ENCODE measurements around the gene DELE1. TPM values are rescaled to one million over a fixed set of nuclear protein-coding genes. Genes with fewer than 3 reads are reported as not detected.

The DELE1 gene
- total and polyA plus RNA-seq, 5 experiments from 2014 or later = 28.2 to 97.1 (median 33.5) TPM

DNA sequence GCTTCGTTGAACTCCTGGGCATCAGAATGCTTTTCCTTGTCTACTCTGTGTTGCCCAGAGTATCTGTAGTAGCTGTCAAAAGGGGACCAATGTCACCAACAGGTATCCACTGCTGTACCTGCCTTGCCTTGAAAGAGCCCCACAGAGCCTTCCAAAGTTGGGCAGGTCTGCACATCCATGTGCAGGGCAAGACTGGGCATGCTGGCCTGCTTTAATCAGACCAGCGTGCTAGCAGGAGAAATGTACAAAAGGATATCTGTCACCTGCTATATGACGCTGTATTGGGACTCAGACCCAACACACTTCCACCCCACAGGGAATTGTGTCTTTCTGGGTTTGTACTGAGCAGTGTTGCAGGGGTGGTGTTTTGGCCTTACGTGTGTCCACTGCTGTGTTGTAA lies 11.9 kb downstream of the DELE1 start:
- Mint-ChIP-seq H3K36me3 (peaks cover 7 to 84% (median 16%) of the 10 kb centered on the region in 3 donors), H3K4me3 (no peak overlapping the region), H3K9me3 (no peaks in the 10 kb centered on the region), H3K27me3 (no peaks in the 10 kb centered on the region), H3K4me1 (peaks cover 0 to 9% (median 4%) of the 10 kb centered on the region in 4 donors), H3K27ac (peak overlapping the region in 3 of 10 donors; percentile 18 to 73 (median 53))
- ATAC-seq (no peak), DNase-seq (peak in 1 of 10 donors; percentile 11)
- POLR2A ChIA-PET = no interaction called here

DNA sequence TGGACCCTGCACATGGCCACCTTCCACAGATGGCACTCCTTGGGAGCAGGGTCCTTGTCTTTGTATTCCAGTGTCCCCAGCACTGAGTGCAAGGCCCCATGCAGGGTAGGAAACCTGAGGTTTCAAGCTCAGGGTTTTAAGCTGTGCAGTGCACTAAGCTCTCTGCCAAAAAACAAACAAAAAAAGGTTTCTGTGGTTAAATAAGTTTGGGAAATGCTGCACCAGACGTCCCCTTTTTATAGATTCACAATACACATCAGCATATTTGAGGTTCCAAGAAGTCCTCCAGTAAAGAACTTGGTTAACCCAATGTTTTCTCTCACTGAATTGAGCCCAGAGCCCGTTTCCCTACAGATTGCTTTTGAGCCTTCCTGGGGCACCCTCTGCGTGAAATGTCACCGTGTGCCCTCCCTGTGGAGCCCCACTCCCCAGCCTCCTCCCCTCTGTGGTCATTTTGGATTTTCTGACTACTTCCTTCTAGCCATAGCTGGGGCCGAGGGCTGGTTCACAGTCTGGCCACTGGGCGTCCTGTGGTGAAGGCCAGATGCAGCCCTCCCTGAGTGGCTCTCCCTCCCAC lies 17.1 kb downstream of the DELE1 start:
- Mint-ChIP-seq H3K4me1 (peaks cover 0 to 9% (median 2%) of the 10 kb centered on the region in 4 donors), H3K27me3 (no peaks in the 10 kb centered on the region), H3K9me3 (no peaks in the 10 kb centered on the region), H3K4me3 (no peak overlapping the region), H3K27ac (peak overlapping the region in 9 of 10 donors; percentile 43 to 89 (median 85)), H3K36me3 (peaks cover 0 to 35% (median 2%) of the 10 kb centered on the region in 3 donors)
- ATAC-seq (peak in 1 of 2 donors; percentile 14), DNase-seq (no peak)
- POLR2A ChIA-PET = interaction anchor here (1.2 to 2.3 kb wide), 2 partner anchors 11 to 21 kb away, joined by 3 to 6 read pairs; no protein-coding TSS in a partner anchor

DNA sequence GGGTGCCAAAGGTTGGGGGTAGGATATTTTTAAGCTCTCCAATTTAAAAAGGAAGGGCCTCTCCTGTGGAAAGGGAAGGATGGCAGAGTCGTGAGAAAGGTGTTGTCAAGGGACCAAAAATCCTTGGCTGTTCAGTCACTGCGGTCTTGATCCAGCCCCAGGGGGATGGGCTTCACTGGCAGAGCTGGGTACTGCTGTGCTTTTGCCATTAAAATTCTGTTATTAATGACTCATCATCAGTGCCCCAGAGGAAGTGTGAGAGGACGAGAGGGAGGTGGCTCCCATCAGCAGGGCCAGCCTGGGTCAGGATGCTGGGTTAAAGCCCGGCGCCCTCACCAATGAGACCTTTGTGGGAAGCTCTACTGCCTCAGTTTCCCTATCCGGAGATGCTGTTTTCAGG lies 17.6 kb downstream of the DELE1 start:
- ATAC-seq = peak in 1 of 2 donors; percentile 11
- POLR2A ChIA-PET = interaction anchor here (2.3 kb wide), 1 partner anchor 20 kb away, joined by 6 read pairs; no protein-coding TSS in a partner anchor

DNA sequence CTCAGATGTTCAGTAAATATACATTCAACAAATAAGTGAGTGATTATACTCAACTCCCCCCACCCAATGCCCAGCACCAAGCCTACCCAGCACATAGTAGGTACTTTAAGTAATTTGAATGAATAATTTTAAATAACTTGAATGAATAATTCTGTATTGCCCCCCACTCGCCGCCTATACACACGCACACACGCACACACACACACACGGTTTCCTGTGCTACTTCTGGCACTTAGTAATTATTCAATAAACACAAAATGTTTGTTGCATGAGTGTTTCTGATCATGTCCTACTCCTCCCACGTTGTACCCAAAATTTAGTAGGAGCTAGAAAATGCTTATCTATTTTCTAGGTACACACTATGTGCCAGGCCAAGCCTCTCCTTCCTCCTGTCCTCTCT lies 18.1 kb downstream of the DELE1 start:
- peak overlapping the region in 5 of 10 donors; percentile 12 to 85 (median 58) for H3K27ac Mint-ChIP-seq

More for the DNA sequence above, 17.6 kb downstream of the DELE1 start:
- DNase-seq = no peak
- peaks cover 0 to 9% (median 2%) of the 10 kb centered on the region in 4 donors for H3K4me1 Mint-ChIP-seq
- no peaks in the 10 kb centered on the region for H3K9me3 Mint-ChIP-seq
- H3K36me3 Mint-ChIP-seq = peaks cover 0 to 29% (median 2%) of the 10 kb centered on the region in 3 donors
- no peaks in the 10 kb centered on the region for H3K27me3 Mint-ChIP-seq
- no peak overlapping the region for H3K4me3 Mint-ChIP-seq
- H3K27ac Mint-ChIP-seq = peak overlapping the region in 7 of 10 donors; percentile 43 to 87 (median 76)

DNA sequence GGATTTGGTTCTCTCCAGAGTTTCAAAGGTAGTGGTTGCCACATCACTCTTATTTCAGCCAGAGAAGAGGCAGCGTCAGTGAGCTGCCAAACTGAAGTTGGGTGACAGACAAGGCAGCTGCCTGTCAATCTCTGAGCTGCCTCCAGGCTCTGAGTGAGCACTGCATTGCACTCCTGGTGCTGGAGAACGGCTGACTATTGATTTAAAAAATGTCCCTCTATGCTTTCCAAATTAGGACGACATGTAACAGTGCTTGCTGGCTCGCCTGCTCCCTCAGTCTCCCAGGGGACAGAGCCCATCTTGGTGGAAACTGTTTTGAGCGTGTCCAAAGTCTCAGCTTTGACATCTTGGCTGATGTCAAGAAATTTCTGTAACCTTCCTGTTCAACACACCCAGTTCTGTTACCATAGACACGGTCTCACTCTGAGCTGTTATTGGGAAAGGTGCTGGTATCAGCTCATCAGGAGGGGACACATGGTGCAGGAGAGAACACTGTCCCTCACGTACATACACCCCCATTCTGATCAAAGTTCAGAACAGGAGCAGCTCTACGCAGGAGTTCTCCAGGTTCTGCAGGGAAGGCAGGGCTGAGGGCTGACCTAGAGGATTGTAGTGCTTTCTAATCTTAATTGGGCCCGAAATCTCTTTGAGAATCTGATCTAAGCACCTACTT lies 18.6 kb downstream of the DELE1 start:
- Mint-ChIP-seq H3K4me1 (peaks cover 0 to 9% (median 2%) of the 10 kb centered on the region in 4 donors), H3K27me3 (no peaks in the 10 kb centered on the region), H3K4me3 (no peak overlapping the region), H3K9me3 (no peaks in the 10 kb centered on the region), H3K27ac (peak overlapping the region in 6 of 10 donors; percentile 3 to 85 (median 64)), H3K36me3 (peaks cover 0 to 21% (median 2%) of the 10 kb centered on the region in 3 donors)
- DNase-seq (no peak), ATAC-seq (no peak)
- POLR2A ChIA-PET = interaction anchor here (0.9 to 2.3 kb wide), 3 partner anchors 19 to 28 kb away, joined by 3 to 6 read pairs (median 5); partner anchors contain the start of gene RNF14

More for the DNA sequence above, 18.1 kb downstream of the DELE1 start:
- H3K27me3 Mint-ChIP-seq = no peaks in the 10 kb centered on the region
- no peak overlapping the region for H3K4me3 Mint-ChIP-seq
- POLR2A ChIA-PET = interaction anchor here (1.6 to 2.3 kb wide), 2 partner anchors 20 to 27 kb away, joined by 5 to 6 read pairs; partner anchors contain the start of gene RNF14
- ATAC-seq (no peak), DNase-seq (no peak)
- H3K4me1 Mint-ChIP-seq = peaks cover 0 to 9% (median 2%) of the 10 kb centered on the region in 4 donors
- no peaks in the 10 kb centered on the region for H3K9me3 Mint-ChIP-seq
- H3K36me3 Mint-ChIP-seq = peaks cover 0 to 25% (median 2%) of the 10 kb centered on the region in 3 donors

DNA sequence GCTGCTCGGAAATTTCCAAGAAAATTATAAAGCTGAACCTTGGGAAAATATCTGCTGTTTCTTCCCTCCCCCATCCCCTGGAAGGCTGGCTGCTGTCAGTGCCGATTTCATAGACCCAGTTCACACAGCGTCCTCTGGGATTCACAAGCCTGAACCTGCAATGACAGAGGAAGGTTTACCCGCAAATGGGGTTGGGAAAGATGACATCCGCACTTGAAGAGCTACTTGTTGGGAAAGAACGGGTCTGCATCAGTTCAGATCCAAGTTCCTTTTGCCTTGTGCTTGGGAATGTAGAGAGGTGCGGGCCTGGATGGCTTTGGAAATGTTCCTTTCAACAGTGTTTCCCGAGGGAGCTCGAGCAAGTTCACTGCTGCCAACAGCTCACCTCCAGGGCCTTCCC lies 20.4 kb downstream of the DELE1 start:
- POLR2A ChIA-PET = interaction anchor here (1.3 kb wide), 1 partner anchor 25 kb away, joined by 3 read pairs; the partner anchor contains the start of gene RNF14
- H3K4me3 Mint-ChIP-seq = no peak overlapping the region

DNA sequence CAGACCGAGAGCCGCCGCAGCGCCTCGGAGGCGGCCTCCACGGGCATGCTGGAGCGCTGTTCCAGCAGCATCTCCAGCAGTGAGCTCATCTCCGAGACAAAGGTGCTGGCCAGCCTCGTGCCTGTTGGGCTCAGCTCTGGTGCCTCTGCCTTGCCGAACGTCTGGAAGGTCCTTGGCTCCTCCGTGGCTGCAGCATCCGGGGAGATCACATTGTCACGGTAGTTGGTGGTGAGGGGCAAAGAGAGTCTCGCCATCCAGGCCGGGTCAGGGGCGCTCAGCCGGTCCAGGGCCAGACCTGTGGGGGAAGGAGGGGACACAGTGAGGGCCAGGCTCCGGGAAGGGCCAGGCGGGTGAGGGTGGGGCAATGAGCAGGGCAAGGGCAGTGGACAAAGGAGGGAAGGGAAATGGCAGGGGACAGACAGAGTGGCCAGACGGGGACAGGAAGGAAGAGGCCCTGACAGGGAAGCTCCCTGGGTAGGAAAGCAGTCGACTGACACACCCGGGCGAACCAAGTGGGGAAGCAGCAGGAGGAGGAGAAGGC lies 21.9 kb downstream of the DELE1 start:
- H3K9me3 Mint-ChIP-seq = no peaks in the 10 kb centered on the region
- POLR2A ChIA-PET = interaction anchor here (0.9 to 1.1 kb wide), 3 partner anchors 15 to 69 kb away, joined by 3 to 4 read pairs (median 3); no protein-coding TSS in a partner anchor
- no peak overlapping the region for H3K4me3 Mint-ChIP-seq
- ATAC-seq (no peak), DNase-seq (no peak)
- peak overlapping the region in 1 of 10 donors; percentile 39 for H3K27ac Mint-ChIP-seq
- H3K27me3 Mint-ChIP-seq = no peaks in the 10 kb centered on the region
- peaks cover 0 to 2% (median 0%) of the 10 kb centered on the region in 3 donors for H3K36me3 Mint-ChIP-seq
- H3K4me1 Mint-ChIP-seq = peaks cover 0 to 9% (median under 1%) of the 10 kb centered on the region in 4 donors

More for the DNA sequence above, 20.4 kb downstream of the DELE1 start:
- peaks cover 0 to 10% (median 2%) of the 10 kb centered on the region in 3 donors for H3K36me3 Mint-ChIP-seq
- peaks cover 0 to 9% (median 2%) of the 10 kb centered on the region in 4 donors for H3K4me1 Mint-ChIP-seq
- H3K27ac Mint-ChIP-seq = no peak overlapping the region
- DNase-seq = no peak
- ATAC-seq = no peak
- no peaks in the 10 kb centered on the region for H3K9me3 Mint-ChIP-seq
- no peaks in the 10 kb centered on the region for H3K27me3 Mint-ChIP-seq

DNA sequence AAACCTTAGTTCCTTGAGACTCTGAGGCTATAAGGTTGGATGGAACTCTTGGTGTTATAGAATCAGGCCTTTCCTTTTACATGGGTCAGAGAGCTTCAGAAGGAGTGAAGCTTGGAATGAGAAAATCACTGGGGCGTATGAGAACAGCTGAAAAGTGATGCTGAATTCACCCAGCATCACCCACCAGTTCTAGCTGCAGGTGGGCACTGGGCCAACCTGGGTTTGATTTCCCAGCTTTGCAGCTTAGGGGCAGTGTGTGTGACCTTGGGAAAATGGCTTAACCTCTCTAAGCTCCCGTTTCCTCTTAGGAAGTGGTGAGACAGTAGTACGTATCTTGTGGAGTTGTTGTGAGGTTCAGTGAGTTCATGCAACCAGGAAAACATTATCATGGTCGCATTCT lies 23.6 kb downstream of the DELE1 start:
- no peaks in the 10 kb centered on the region for H3K27me3 Mint-ChIP-seq
- POLR2A ChIA-PET = interaction anchor here (0.6 to 2.0 kb wide), 2 partner anchors 10 to 273 kb away, joined by 3 to 6 read pairs; no protein-coding TSS in a partner anchor
- no peak for DNase-seq
- no peak overlapping the region for H3K4me3 Mint-ChIP-seq
- peaks cover 7 to 13% (median 11%) of the 10 kb centered on the region in 4 donors for H3K4me1 Mint-ChIP-seq
- no peak overlapping the region for H3K27ac Mint-ChIP-seq
- no peak for ATAC-seq
- H3K9me3 Mint-ChIP-seq = no peaks in the 10 kb centered on the region
- peaks cover 0 to 2% (median 0%) of the 10 kb centered on the region in 3 donors for H3K36me3 Mint-ChIP-seq

DNA sequence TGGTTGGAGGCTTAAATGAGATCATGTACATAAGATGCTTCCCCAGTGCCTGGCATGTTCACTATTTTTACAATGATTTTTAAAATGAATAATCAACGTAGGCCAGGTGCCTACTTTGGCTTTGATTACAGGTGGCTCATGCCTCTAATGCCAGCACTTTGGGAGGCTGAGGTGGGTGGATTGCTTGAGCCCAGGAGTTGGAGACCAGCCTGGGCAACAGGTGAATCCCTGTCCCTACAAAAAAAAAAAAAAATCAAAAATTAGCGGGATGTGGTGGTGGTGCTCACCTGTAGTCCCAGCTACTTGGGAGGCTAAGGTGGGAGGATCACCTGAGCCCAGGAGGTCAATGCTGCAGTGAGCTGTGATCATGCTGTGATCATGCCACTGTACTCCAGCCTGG lies 25.1 kb downstream of the DELE1 start:
- DNase-seq = no peak
- POLR2A ChIA-PET = interaction anchor here (0.7 to 2.0 kb wide), 2 partner anchors 8 to 266 kb away, joined by 3 to 6 read pairs; no protein-coding TSS in a partner anchor
- Mint-ChIP-seq H3K36me3 (no peaks in the 10 kb centered on the region), H3K27ac (no peak overlapping the region), H3K27me3 (no peaks in the 10 kb centered on the region), H3K9me3 (no peaks in the 10 kb centered on the region), H3K4me1 (peaks cover 8 to 15% (median 11%) of the 10 kb centered on the region in 4 donors), H3K4me3 (no peak overlapping the region)
- no peak for ATAC-seq

DNA sequence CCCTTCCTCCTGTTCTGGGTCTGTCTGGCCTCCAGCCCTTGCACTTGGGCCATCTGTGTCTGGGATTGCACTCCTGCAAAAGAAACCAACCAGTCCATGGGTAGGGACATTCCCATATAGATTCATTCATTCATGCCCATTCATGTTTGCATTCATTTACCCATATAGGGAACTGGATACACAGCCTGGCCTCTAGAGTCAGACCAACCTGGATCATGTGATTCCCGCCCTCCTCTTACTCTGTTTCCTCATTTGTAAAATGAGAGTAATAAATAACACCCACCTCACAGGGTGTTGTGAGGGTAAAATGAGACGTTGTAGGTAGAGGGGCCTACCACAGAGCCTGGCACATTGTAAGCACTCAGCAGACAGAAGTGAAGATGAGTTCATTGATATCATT lies 25.8 kb downstream of the DELE1 start:
- POLR2A ChIA-PET = interaction anchor here (0.7 to 1.8 kb wide), 2 partner anchors 11 to 267 kb away, joined by 3 to 6 read pairs; no protein-coding TSS in a partner anchor
- peaks cover 8 to 15% (median 12%) of the 10 kb centered on the region in 4 donors for H3K4me1 Mint-ChIP-seq

DNA sequence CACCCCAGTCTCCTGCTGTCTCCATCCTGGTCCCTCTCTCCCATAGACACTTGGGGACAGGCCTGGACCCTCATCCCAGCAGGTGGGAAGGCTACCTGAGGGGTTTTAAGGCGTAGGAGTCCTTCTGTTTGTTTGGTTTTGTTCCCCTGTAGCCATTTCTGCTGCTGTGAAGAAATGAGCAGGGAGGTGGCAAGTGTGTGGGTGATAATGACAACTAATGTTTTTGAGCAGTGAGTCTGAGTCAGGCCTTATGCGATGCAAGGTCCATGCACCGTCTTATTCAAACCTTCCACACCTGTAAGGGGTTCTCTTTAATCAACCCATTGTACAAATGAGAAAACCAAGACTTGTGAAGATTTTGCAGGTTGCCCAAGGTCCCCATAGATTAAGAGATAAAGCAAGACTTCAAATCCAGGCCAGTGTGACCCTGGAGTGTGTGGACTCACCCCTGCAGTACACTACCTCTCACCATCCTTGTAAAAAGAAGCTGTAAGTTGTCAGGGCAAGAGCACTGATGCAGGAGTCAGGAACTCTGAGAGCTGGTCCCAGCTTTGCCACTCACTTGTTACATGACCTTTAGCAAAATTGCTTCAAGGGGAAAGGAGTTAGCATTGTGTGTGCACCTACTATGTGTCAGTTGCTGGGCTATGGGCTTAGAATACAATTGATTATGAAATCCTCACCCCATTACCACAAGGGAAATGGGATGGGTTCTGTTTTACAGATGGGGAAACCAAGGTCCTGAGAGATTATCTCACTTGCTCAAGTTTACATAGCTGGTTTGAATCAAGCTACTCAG lies 26.7 kb downstream of the DELE1 start:
- H3K4me1 Mint-ChIP-seq = peaks cover 8 to 15% (median 12%) of the 10 kb centered on the region in 4 donors
- no peak for DNase-seq
- POLR2A ChIA-PET = interaction anchor here (0.5 to 1.8 kb wide), 3 partner anchors 10 to 26 kb away, joined by 3 to 6 read pairs (median 4); partner anchors contain the start of gene DELE1
- no peaks in the 10 kb centered on the region for H3K9me3 Mint-ChIP-seq
- no peaks in the 10 kb centered on the region for H3K27me3 Mint-ChIP-seq
- ATAC-seq = no peak
- no peaks in the 10 kb centered on the region for H3K36me3 Mint-ChIP-seq
- no peak overlapping the region for H3K4me3 Mint-ChIP-seq
- no peak overlapping the region for H3K27ac Mint-ChIP-seq

More for the DNA sequence above, 25.8 kb downstream of the DELE1 start:
- Mint-ChIP-seq H3K36me3 (no peaks in the 10 kb centered on the region), H3K4me3 (no peak overlapping the region), H3K27ac (peak overlapping the region in 1 of 10 donors; percentile 57), H3K9me3 (no peaks in the 10 kb centered on the region), H3K27me3 (no peaks in the 10 kb centered on the region)
- ATAC-seq (no peak), DNase-seq (no peak)

Data from naive thymus-derived CD8-positive, alpha-beta T cell (primary cell).